Central memory CD8-positive, alpha-beta T cell (primary cell): ENCODE results near the gene HYLS1.
"Not testable (repeated sequence)": the region's sequence is repeated elsewhere in the genome, so short reads cannot be mapped to it uniquely, and the experiment has no call there.

ENCODE experiments used
- ATAC-seq: fragments of 150-1000 bp; cut with Tn5 transposase; replicated peaks from 2 replicates; pipeline ENCODE4 v1.10.0; 2022; ENCODE audit warnings: mild to moderate bottlenecking, moderate FRiP score, moderate number of reproducible peaks; ENCODE audit not compliant: poor library complexity, severe bottlenecking; ENCODE audit errors: extremely low read depth
- DNase-seq, 2 donors: peaks; one replicate each; pipeline ENCODE4 v3.0.0; 2021; ENCODE audit warnings: low spot score in 2 of 2
- H3K27ac Mint-ChIP-seq: one replicate; pipeline ENCODE4 v1.8.0; 2022; ENCODE audit warnings: low read depth, mild to moderate bottlenecking, moderate library complexity, mixed read lengths
- H3K27me3 Mint-ChIP-seq: one replicate; pipeline ENCODE4 v1.8.0; 2022; ENCODE audit warnings: mixed read lengths
- H3K36me3 Mint-ChIP-seq: one replicate; pipeline ENCODE4 v1.8.0; 2022; ENCODE audit warnings: mild to moderate bottlenecking, moderate library complexity, mixed read lengths; ENCODE audit not compliant: insufficient read depth
- H3K4me1 Mint-ChIP-seq: one replicate; pipeline ENCODE4 v1.8.0; 2022; ENCODE audit warnings: mixed read lengths
- H3K4me3 Mint-ChIP-seq: one replicate; pipeline ENCODE4 v1.8.0; 2022; ENCODE audit warnings: mild to moderate bottlenecking, moderate library complexity, mixed read lengths
- H3K9me3 Mint-ChIP-seq: one replicate; pipeline ENCODE4 v1.8.0; 2022; ENCODE audit warnings: mixed read lengths

The HYLS1 gene, protein sequence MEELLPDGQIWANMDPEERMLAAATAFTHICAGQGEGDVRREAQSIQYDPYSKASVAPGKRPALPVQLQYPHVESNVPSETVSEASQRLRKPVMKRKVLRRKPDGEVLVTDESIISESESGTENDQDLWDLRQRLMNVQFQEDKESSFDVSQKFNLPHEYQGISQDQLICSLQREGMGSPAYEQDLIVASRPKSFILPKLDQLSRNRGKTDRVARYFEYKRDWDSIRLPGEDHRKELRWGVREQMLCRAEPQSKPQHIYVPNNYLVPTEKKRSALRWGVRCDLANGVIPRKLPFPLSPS

DNA sequence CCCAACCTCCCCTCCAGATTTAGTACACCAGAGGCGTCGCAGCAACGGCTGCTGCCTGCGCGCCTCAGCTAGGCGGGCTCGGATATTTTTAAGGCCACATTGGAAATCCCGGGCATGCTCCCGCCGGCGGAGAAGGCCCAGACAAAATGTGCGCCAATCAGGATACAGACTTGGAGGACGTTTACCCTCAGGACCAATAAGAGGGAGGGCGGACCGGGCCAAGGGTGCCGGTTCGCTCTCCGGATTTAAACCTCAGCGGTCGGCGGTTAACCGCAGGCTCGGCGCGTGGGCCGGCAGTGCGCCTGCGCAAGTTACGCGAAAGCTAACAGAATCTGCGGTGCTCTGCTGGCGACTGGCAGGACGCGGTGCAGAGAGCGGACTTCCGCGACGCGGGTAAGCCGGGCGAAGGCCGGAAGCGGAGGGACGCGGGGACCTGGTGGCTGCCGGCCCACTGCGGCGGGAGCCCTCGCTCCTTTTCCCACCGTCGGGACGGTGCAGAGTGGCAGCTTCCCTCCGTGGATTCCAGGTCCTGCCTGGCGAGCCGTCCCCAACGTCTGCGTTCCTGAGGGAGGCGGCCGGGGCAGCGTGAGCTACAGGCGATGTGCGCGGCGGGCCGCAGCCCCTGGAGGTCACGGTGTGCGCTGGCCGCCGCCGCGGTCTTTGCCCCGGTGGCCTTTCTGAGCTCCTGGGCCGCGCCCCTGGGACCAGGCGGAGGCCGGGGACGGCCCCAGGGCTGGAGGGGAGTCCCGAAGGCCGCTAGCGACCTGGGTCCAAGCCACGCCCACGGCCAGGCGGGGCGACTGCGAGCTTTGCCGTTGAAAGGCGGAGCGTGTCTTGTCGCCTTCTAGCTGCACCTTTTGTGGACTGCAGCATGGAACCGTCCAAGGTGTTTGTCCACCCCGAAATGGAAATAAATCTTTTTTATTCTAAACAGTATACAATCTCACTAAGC lies at the start of gene HYLS1:
Gene HYLS1 (plus strand): TSS at position 296 of the 952 bp plus-strand sequence. CDS start 11,701 bp downstream, outside the sequence.
- ATAC-seq: peak; percentile 90
- H3K4me3 Mint-ChIP-seq: peak within 1 kb of the TSS; percentile 94
- H3K27ac Mint-ChIP-seq: peak within 1 kb of the TSS; percentile 97
- H3K36me3 Mint-ChIP-seq: peaks cover 18% of the 10 kb centered on the region
- no peaks in the 10 kb centered on the region for H3K9me3 Mint-ChIP-seq
- no peaks in the 10 kb centered on the region for H3K27me3 Mint-ChIP-seq
- H3K4me1 Mint-ChIP-seq: peaks cover 25% of the 10 kb centered on the region
- DNase-seq: peak; percentile 94 to 97

- Mint-ChIP-seq H3K36me3 (no peaks in the 10 kb centered on the region), H3K9me3 (peaks cover 17% of the 10 kb centered on the region), H3K4me3 (no peak overlapping the region), H3K27me3 (peaks cover 54% of the 10 kb centered on the region), H3K27ac (no peak overlapping the region), H3K4me1 (no peaks in the 10 kb centered on the region)
- no peak for ATAC-seq
- DNase-seq: no peak
Measured at GRCh38 chr11:125842321-125842948, 45.0 kb upstream of the HYLS1 start.

DNA sequence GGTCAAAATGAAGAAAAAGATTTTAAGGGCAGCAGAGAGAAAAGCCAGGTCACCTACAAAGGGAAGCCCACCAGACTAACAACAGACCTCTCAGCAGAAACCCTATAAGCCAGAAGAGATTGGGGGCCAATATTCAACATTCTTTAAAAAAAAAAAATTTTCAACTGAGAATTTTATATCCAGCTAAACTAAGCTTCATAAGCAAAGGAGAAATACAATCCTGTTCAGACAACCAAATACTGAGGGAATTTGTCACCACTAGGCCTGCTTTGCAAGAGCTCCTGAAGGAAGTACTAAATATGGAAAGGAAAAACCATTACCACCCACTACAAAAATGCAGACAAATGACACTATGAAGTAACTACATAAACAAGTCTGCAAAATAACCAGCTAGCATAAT lies 41.3 kb upstream of the HYLS1 start:
- DNase-seq: no peak
- H3K4me1 Mint-ChIP-seq: no peaks in the 10 kb centered on the region
- no peak for ATAC-seq
- H3K4me3 Mint-ChIP-seq: no peak overlapping the region
- peaks cover 17% of the 10 kb centered on the region for H3K9me3 Mint-ChIP-seq
- H3K27me3 Mint-ChIP-seq: peaks cover 64% of the 10 kb centered on the region
- H3K36me3 Mint-ChIP-seq: no peaks in the 10 kb centered on the region
- H3K27ac Mint-ChIP-seq: no peak overlapping the region

GRCh38 chr11:125857670-125858069 lies 29.8 kb upstream of the HYLS1 start:
- not testable (repeated sequence) for H3K4me3 Mint-ChIP-seq, H3K9me3 Mint-ChIP-seq, H3K27ac Mint-ChIP-seq, DNase-seq, ATAC-seq, H3K36me3 Mint-ChIP-seq, H3K4me1 Mint-ChIP-seq
- peaks cover 36% of the 10 kb centered on the region for H3K27me3 Mint-ChIP-seq

DNA sequence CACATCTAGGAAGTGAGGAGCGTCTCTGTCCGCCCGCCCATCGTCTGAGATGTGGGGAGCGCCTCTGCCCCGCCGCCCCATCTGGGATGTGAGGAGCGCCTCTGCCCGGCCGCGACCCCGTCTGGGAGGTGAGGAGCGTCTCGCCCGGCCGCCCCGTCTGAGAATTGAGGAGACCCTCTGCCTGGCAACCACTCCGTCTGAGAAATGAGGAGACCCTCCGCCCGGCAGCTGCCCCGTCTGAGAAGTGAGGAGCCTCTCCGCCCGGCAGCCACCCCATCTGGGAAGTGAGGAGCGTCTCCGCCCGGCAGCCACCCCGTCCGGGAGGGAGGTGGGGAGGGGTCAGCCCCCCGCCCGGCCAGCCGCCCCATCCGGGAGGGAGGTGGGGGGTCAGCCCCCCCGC lies 24.7 kb upstream of the HYLS1 start:
- peaks cover 16% of the 10 kb centered on the region for H3K27me3 Mint-ChIP-seq
- H3K4me1 Mint-ChIP-seq, H3K4me3 Mint-ChIP-seq, ATAC-seq, H3K9me3 Mint-ChIP-seq, H3K36me3 Mint-ChIP-seq, H3K27ac Mint-ChIP-seq, DNase-seq: not testable (repeated sequence)

DNA sequence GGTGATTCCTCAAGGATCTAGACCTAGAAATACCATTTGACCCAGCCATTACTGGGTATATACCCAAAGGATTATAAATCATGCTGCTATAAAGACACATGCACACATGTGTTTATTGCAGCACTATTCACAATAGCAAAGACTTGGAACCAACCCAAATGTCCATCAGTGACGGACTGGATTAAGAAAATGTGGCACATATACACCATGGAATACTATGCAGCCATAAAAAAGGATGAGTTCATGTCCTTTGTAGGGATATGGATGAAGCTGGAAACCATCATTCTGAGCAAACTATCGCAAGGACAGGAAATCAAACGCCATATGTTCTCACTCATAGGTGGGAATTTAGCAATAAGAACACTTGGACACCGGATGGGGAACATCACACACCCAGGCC lies 22.1 kb upstream of the HYLS1 start:
- not testable (repeated sequence) for H3K4me1 Mint-ChIP-seq

GRCh38 chr11:125869521-125869920 lies 17.9 kb upstream of the HYLS1 start:
- ATAC-seq (no peak), DNase-seq (no peak)
- Mint-ChIP-seq H3K9me3 (no peaks in the 10 kb centered on the region), H3K27ac (no peak overlapping the region), H3K4me3 (no peak overlapping the region), H3K27me3 (peaks cover 30% of the 10 kb centered on the region), H3K36me3 (no peaks in the 10 kb centered on the region), H3K4me1 (no peaks in the 10 kb centered on the region)

More for the DNA sequence above, 22.1 kb upstream of the HYLS1 start:
- not testable (repeated sequence) for H3K27ac Mint-ChIP-seq, DNase-seq, H3K9me3 Mint-ChIP-seq, H3K36me3 Mint-ChIP-seq, H3K4me3 Mint-ChIP-seq, ATAC-seq
- peaks cover 11% of the 10 kb centered on the region for H3K27me3 Mint-ChIP-seq

- peaks cover 30% of the 10 kb centered on the region for H3K27me3 Mint-ChIP-seq
- H3K4me1 Mint-ChIP-seq: no peaks in the 10 kb centered on the region
- no peak for DNase-seq
- no peaks in the 10 kb centered on the region for H3K36me3 Mint-ChIP-seq
- H3K9me3 Mint-ChIP-seq: no peaks in the 10 kb centered on the region
- no peak overlapping the region for H3K27ac Mint-ChIP-seq
- no peak overlapping the region for H3K4me3 Mint-ChIP-seq
- ATAC-seq: no peak
Measured at GRCh38 chr11:125871391-125872137, 15.9 kb upstream of the HYLS1 start.

DNA sequence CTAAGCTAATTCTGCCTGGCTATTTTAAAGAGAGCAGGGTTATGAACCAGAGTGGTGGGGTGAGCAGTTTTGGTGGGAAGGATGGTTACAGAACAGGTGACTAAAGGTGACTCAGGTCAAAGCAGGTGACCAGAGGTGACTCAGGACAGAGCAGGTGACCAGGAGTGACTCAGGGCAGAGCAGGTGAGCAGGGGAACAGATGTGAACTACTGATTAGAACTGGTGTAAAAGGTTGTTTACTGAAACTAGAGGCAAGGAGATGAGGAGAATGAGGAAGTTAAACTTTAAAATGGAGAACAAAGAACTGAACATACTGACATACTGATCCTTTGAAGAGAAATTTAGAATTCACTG lies 15.4 kb upstream of the HYLS1 start:
- no peak overlapping the region for H3K27ac Mint-ChIP-seq
- peaks cover 30% of the 10 kb centered on the region for H3K27me3 Mint-ChIP-seq
- no peaks in the 10 kb centered on the region for H3K9me3 Mint-ChIP-seq
- DNase-seq (no peak), ATAC-seq (no peak)
- no peak overlapping the region for H3K4me3 Mint-ChIP-seq
- no peaks in the 10 kb centered on the region for H3K4me1 Mint-ChIP-seq
- H3K36me3 Mint-ChIP-seq: no peaks in the 10 kb centered on the region

- Mint-ChIP-seq H3K27ac (no peak overlapping the region), H3K27me3 (peaks cover 30% of the 10 kb centered on the region), H3K4me1 (no peaks in the 10 kb centered on the region), H3K9me3 (no peaks in the 10 kb centered on the region), H3K4me3 (no peak overlapping the region), H3K36me3 (no peaks in the 10 kb centered on the region)
- no peak for DNase-seq
- ATAC-seq: no peak
Measured at GRCh38 chr11:125873881-125874555, 13.4 kb upstream of the HYLS1 start.

DNA sequence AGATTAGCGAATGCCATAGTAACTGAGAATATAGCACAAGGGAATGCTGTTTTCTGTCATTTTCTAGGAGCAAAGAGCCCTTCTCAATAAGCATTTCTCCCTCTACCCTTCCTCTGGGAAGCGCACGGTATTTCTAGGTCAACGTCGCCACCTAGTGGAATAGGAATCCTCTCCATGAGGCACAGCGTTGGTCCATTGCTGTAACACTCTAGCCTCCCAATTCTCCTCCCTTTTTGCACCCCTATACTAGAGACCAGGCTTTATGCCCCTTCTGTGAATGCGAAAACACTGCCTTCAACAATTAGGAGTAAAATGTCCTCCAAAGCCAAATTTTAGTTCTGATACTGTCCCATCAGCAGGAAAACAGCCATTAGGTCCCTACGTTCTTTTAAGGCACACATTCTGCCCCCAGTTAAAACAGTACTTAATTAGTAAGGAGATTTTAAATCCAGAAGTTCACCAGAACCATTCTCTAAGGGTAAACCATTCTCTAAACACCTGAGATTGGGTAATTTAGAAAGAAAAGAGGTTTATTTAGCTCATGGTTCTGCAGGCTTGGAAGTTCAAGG lies 12.8 kb upstream of the HYLS1 start:
- no peak for DNase-seq
- no peak for ATAC-seq
- Mint-ChIP-seq H3K9me3 (no peaks in the 10 kb centered on the region), H3K27me3 (peaks cover 26% of the 10 kb centered on the region), H3K36me3 (no peaks in the 10 kb centered on the region), H3K4me3 (no peak overlapping the region), H3K27ac (no peak overlapping the region), H3K4me1 (no peaks in the 10 kb centered on the region)
